HG03066 (cell line): Measurements from ENCODE around the gene MYLK4.

Experiments used
- ATAC-seq: cut with Tn5 transposase; IDR thresholded peaks from one replicate; pipeline ENCODE4 v1.9.1; 2021; ENCODE audit warnings: low read depth; ENCODE audit not compliant: unreplicated experiment

MYLK4 gene

DNA sequence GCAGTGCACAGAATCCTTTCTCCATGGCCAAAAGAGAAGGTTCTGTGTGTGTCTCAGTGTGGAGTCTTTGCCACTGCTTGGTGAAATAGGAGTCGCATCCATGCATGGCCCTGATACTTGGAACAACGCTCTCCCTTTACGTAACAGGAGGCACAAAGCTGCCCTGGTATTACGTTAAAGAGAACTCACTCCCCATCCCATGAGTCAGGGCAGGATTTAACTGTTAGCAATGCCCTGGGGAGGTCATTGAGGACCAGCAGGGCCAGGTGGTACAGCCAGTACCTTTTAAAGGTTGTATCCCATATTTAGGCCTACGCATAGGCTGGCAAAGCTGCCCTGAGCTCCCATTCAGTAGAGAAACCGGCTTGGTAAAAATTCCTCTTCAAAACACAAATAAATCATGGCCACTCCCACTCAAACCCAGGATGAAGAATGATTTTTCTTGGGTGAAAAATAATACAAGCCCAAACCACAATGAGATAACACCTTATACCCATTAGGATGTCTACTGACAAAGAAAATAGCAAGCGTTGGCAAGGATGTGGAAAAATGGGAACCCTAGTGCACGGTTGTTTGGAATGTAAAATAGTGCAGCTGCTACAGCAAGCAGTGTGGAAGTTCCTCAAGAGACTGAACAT lies 37.1 kb downstream of the MYLK4 start:
- no peak for ATAC-seq

DNA sequence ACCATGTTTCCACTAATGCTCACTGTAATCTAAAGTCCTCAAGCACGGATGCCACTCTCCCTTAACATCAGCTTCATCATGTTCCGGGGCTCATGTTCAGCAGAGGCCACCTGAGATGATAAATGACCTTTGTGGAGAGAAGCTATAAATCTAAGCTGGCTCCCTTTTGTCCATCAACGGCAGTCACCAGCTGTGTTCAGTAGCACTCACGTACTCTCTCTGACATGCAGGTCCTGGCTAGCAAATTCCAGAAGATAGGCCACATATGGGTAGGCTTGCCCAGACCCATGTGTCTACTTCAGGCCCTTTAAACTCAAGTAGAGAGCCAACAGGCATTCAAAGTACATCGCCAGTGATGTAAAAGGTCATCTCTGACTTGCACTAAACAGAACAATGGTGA lies 38.6 kb downstream of the MYLK4 start:
- no peak for ATAC-seq

DNA sequence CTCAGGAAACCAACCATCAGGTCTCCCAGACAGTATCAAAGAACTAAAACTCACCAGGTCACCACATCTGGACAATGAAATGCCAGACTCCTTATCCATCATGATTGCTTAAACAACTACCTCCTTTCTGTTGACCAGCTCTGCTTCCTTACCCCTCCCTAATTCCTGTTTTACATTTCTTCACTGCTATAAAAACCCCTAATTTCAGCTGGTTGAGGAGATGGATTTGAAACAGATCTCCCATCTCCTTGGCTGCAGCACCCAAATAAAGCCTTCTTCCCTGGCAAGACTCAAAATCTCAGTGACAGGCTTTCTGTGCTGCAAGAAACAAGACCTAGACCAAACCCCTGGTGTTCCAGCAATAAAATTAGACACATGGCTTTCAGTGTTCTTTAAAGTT lies 40.3 kb downstream of the MYLK4 start:
- ATAC-seq, result no peak

DNA sequence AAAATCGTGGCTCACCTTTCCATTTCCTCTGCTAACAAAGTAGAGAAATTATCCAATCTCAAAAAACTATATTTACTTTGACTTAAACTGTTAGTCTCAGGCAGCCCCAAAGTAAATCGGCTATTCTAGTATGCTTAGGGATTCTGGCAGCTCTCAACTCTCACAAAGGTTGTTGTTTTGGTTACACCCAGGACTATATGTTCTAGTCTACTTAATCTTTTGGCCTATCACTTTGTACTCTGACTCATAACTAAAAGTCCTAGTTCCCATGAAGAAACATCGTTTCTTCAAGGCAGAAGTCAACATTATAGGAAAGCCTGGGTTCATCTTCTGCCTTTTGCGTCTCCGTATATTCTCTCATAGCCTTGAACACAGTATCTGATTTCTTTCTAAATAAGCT lies 42.3 kb downstream of the MYLK4 start:
- ATAC-seq, result no peak

DNA sequence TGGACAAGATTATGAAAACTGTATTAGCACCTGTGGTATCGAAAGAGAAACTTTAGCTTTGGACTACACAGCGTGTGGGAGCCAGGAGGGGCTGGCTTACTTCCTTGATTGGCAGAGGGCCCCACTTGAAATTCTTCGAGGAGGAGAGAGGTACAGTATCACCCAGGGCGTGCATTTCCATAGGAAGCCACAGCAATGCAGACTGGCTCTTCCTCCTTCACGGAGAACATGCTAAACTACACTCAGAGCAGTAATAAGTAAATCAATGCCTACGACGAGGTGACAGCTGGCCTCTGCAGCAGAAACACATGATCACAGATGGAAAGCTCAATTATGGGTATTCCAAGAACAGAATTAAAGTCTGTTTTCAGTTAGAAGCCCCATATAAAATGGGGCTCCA lies 44.2 kb downstream of the MYLK4 start:
- ATAC-seq, result no peak

DNA sequence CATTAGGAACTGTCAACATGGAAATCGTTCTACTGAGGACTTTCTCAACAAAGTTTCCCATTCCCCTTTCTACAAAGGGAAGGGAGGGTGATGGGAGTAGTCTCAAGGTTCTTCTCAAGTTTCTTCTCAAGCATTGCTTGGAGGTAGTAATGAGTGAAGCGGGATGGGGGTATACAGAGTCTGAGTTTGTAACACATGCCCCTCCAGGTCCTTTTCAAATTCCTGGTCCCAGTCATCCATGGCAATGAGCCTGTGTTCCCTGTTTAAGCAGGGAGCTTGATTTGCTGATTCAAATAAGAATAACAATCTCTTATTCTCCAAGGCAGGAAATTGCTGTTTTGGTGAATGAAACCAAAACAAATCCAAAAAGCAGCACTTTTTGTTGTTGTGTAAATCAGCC lies 45.5 kb downstream of the MYLK4 start:
- ATAC-seq, result no peak

DNA sequence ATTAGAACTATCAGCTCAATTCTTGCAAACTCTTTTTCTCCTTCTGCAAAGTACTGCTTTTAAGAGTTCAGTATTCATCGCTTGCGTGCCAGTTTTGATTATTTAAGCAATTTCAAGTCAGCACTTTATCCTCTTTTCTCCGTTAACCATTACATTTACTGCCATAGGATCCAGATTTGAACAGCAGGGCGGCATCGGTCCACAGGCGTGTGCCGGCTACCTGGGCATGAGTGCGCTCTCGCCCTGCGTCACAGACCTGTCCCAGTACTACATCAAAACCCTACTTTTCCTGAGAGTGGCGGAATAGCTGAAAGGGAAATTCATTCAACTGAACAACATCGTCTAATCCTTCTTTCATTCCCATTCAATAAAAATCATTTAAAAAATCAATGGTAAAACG lies 53.4 kb downstream of the MYLK4 start:
- ATAC-seq, result no peak

DNA sequence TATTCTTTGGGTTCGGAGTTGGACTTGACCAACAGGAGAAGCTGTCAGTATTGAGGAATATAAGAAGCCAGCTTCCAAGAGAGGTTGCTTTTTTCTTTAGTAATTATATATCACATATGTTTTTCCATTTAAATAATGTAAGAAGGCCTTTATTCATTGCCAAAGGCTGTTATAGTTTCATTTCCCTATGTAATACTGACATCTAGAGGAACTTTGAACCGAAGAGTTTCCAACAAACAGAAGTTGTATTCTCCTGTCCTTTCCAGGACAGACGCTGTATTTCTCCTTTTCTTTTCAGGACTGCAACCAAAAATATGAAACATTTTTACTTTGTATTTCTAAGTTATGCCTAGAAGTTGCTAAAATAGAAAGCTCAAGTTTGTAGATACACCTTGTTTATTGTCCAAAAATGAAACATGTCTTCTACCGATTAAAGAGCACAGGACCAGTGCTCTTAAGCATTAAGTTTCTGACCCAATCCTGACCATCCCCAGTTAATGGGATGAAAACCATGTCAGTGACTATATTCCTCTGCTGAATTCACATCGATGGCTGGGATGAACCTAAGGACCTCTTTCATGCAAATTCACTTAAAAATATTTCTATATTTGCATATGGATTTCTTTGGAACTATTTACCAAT lies 55.1 kb downstream of the MYLK4 start:
- ATAC-seq, result no peak

DNA sequence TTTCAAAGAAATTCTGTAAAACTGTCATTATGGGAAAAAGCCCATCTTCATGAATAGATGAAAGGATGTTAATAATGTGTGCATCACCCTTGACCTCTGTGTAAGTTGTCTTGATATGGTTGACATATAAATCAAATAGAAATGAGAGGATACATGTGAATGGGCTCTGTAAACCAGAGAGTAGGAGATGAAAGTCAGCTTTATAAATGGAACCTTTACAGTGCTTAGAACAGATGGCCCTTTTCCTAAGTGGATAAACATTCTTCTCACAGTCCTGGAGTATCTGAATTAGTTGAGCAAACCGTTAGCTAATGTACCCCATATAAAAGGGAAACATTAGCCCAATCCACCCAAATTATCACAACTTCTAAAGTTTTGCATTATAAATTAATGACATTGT lies 57.5 kb downstream of the MYLK4 start:
- ATAC-seq, result no peak

DNA sequence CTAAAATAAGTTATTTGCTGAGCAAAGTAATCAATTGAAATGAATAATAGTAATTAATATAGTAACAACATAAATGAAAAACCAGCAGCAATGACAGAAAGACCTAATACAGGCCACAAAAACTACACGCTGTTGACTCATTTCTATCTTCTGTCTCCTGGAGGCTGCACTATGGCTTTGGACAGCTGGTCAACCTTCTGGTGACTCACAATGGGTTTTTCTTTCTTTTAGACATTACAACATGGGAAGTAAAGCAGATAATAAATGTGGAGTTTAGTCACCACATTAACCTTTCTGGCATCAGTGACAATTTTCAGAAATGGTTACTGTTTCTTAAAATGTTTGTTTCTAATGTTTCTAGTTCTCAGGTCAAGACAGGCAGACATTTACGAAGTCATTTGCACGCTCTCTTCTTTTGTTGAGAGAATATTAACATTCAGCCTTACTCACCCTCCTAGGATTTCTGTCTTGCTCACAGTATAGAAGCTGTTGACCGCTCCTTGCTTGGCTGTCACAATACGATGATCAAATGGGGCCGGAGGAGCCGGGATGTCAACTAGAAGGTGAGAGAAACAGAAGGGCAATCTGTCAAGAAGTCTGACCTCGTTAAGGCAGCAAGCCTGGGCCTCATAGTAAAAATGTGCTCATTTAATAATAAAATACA lies 62.2 kb downstream of the MYLK4 start:
- ATAC-seq, result no peak

DNA sequence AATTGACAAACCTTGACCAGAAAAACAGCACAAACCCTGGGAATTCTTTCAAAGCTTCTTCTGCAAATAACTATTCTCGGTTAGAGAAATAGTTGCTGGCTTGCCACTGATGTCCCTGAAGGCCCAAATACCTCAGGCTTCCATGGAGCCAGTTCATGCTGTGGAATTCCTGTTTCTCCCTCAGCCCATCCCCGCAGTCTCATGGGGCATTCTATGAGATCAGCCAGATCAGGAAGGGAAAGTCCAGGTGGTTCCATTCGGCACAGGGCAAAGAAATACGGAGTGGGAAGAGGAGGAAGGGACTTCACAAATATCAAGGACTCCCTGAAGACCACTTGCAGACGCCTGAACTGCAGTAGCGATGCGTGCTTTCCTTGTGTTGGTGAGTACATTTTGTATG lies 63.3 kb downstream of the MYLK4 start:
- no peak for ATAC-seq

DNA sequence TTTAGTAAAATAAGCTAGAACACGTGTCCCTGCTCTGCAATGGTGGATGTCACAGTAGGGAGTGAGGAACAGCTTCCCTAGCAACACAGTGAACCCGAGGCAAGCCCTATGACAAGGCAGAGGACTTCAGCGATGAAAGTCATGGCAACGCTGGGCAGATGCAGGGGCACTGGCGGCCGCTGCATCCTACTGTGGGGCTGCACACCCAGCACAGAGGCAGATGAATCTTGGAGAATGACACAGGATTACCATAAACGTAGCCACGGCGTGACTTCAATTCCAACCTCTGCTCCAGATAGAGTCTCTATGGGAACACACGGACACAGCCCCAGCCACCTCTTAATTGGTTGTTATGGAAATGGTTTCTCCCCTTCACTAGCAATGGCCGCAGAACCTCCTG lies 64.2 kb downstream of the MYLK4 start:
- no peak for ATAC-seq

DNA sequence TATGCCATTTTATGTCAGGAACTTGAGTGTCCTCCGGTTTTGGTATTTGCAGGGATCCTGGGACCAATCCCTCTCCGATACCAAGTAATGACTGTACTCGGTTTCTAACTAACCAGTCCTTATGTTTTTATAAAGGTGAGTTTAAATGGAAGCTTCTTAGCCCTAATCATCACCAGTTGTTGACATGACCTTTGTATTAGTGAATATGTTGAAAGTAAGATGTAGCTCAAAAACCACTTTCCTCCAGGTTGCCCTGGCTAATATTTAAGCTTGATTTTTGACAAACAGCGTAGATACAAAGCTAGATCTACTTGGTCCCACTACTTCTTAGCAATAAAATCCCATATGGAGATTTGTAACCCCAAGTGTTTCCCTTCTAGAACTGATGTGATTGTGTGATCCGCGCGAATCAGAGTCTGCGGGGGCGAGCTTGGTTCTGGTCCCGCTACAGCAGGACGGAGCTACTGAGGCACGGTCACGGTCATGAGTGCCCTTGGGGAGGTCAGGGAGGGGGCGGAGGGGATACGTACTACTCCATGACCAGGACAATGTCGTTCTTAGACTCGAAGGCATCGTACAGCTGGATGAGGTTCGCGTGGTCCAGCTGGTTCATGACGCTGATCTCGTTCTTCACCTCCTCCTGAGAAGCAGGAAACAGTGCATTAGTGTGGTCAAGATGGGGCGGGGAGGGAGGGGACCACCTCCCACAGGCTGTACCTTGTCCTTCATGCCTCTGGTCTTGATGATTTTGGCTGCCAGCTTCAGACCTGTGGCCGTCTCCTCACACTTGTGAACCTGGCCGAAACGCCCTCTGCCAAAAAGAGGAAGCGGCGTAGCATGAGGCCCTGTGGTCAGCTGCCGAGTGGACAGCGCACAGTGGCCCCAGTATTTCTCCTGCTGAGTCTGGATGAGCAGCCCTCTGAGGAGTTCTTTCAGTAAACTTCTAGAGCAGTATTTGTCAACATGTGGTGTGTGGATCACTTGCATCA lies 65.7 kb downstream of the MYLK4 start:
- no peak for ATAC-seq

DNA sequence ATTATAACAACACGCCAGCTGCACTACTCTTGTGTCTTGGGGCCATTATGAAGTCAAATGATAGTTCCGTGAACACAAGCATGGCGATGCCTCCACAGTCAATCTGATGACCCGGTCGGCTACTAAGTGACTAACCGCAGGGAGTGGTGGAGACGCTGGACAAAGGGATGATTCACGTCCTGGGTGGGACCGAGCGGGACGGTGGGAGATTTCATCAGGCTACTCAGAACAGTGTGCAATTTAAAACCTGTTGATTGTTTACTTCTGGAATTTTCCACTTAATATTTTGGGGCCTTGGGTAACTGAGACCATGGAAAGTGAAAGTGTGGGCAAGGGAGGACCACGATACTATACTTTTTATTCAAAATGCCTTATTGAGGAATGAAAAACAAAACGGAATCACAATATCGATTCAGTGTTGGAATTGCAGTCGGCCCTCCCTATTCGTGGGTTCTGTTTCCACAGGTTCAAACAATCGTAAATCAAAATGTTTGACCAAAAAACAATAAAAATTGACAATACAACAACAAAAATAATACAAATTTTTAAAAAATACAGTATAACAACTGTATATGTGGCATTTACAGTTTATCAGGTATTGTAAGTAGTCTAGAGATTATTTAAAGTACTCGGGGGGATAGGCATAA lies 66.5 kb downstream of the MYLK4 start:
- ATAC-seq, result no peak

DNA sequence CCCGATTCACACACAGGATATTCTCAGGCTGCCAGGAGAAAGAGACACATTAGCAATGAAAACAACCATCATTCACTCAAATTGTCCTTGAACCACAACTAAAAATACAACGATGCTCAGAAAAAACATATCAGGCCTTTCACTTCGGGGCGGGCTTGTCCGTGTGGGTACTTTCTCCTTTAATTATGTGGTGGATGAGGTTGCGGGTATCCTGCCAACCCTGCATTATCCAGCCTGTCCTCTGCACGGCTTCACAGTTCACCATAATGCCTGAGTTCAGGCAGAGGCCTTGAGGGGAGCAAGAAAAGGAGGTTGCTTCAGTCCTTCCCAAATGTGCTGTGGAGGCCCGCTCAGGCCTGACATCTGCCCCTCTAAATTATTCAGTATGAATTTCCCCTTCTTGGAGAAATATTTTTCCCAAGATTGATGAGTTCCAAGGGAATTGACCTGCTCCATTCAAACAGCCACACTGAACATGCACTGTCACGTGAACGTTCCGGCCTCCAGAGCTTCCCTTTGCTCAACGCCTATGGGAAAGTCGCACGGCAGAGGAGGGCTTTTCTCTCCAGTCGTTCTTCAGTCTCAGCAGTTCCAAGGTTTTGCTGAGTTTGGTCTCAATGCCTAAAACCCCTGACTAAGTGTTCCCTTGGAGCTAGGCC lies 70.3 kb downstream of the MYLK4 start:
- ATAC-seq, result no peak

DNA sequence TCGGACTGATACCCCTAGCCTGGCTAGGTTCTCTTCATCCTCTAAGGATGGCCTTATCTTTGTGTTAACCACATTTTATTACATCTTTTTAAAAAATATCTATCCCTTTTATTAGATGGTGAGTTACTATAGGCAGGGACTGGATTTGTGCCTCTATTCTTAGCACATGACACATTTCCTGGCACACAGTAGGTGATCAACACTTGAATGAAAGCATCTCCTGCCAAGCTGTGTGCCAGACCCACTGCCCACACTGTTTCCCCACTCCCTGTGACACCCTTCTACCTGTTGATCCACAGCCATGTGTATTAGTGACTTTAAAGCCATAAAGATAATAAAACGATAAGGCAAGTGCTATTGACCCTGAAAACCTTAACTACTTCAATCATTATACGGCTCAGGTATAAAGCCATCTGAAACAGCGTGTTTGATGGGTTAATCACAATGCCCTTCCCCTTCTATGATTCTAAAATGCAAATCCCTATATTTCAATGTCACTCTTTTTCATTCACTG lies 73.6 kb downstream of the MYLK4 start:
- ATAC-seq, result no peak

DNA sequence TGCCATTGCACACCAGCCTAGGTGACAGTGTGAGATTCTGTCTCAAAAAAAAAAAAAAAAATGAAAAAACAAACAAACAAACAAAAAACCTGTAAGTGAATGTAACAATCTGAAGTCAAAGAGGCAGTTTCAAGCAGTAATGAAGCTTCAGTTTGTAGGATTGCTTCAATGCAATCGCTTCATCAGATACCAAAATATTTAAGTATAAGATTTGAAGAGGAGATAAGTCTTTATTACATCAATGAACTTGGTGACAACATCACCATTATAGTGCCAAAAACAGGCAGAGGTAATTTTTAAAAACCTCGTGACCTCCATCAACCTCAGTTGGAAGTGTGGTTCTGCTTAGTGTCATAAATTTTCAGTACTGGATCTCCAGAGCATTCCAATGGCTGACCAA lies 74.7 kb downstream of the MYLK4 start:
- no peak for ATAC-seq

DNA sequence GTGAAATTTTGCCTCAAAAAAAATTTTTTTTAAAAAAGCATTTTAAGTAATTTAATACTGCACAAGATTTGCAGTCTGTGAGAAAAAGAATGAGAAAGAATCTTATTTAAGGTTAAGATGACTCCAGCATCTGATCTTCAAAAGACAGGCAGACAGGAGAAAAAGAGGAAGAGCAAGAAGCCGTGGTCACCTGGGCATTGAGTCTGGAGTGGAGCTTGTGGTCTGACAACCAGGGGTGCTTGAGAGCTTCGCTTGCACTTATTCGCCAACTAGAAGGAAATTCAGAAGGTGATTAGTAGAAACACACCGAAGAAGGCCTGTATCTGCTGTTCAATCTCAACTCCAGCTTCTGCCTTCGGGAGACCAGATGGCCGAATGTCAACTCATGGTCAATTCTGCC lies 75.9 kb downstream of the MYLK4 start:
- no peak for ATAC-seq

DNA sequence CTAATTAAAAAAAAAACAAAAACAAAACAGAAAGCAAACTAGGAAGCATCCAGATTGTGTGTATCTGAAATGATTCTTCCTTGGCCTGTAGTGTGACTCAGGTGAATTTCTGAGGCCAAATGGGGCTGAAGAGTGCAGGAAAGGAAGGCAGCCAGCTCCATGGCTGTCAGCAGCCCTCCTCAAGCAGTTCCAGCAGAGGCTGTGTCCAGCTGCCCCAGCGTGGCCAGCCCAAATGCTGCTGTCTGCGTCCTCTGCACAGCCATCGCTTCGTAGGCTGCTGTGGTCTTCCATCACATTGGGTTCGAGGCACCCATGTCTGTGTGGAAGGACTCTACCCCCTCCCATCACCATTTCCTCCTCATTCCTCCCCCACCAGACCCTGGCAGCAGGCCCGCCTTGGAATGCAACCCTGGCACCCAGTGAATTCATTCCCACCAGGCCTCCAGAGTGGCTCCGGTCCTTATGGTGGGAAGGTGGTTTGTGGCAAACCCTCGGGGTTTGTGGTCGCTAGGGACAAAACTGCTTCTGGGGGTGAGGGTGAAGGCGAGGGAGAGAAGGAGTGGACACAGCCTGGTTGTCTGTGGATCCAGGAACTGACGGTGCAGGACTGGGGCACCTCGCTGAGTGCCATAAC lies 81.5 kb downstream of the MYLK4 start:
- no peak for ATAC-seq
